Astrocyte (in vitro differentiated cells and primary cell): ENCODE measurements around the gene GABPB1. TPM values are rescaled to one million over a fixed set of nuclear protein-coding genes. Genes with fewer than 3 reads are reported as not detected.

Source experiments
- DNase-seq: peaks from one replicate; pipeline ENCODE4 v3.0.0-alpha.2; 2010; ENCODE audit warnings: low read depth
- FAIRE-seq: peaks from 2 replicates; lab custom pipeline; 2011; peaks lifted over from hg19 to GRCh38; lab: Jason Lieb, UNC
- H2AFZ ChIP-seq: 2 replicates; pipeline ENCODE4 v1.6.0; 2012; ENCODE audit warnings: low read depth, low read length, inconsistent platforms
- H3K27ac ChIP-seq: 2 replicates; pipeline ENCODE4 v1.5.1; 2011; ENCODE audit warnings: low read depth, low read length, inconsistent platforms
- H3K27me3 ChIP-seq: 2 replicates; pipeline ENCODE4 v1.6.0; 2011; ENCODE audit warnings: low read length, inconsistent platforms; ENCODE audit not compliant: insufficient read depth
- H3K36me3 ChIP-seq: 2 replicates; pipeline ENCODE4 v1.5.1; 2011; ENCODE audit warnings: low read length, inconsistent platforms; ENCODE audit not compliant: insufficient read depth
- H3K4me1 ChIP-seq: 2 replicates; pipeline ENCODE4 v1.5.1; 2011; ENCODE audit warnings: low read length, inconsistent platforms; ENCODE audit not compliant: insufficient read depth
- H3K4me2 ChIP-seq: 2 replicates; pipeline ENCODE4 v1.6.0; 2012; ENCODE audit warnings: low read length, inconsistent platforms
- H3K4me3 ChIP-seq: 2 replicates; pipeline ENCODE4 v1.5.1; 2011; ENCODE audit warnings: low read depth, mild to moderate bottlenecking, low read length, inconsistent platforms; ENCODE audit not compliant: insufficient read depth
- H3K79me2 ChIP-seq: 2 replicates; pipeline ENCODE4 v1.6.0; 2012; ENCODE audit warnings: mild to moderate bottlenecking, low read length, inconsistent platforms; ENCODE audit not compliant: insufficient read depth
- H3K9ac ChIP-seq: 2 replicates; pipeline ENCODE4 v1.6.0; 2012; ENCODE audit warnings: mild to moderate bottlenecking, low read length, inconsistent platforms
- H3K9me3 ChIP-seq: 2 replicates; pipeline ENCODE4 v1.5.1; 2012; ENCODE audit warnings: low read depth, mild to moderate bottlenecking, low read length, inconsistent platforms; ENCODE audit not compliant: insufficient read depth
- H4K20me1 ChIP-seq: 2 replicates; pipeline ENCODE4 v1.6.0; 2012; ENCODE audit warnings: low read length, inconsistent platforms; ENCODE audit not compliant: insufficient read depth
- H3K27ac Mint-ChIP-seq: one replicate; pipeline ENCODE4 v1.8.0; 2021; ENCODE audit warnings: mild to moderate bottlenecking, mixed read lengths; ENCODE audit not compliant: unreplicated experiment
- H3K27me3 Mint-ChIP-seq: one replicate; pipeline ENCODE4 v1.8.0; 2021; ENCODE audit warnings: low read depth, mixed read lengths; ENCODE audit not compliant: unreplicated experiment
- H3K36me3 Mint-ChIP-seq: one replicate; pipeline ENCODE4 v1.8.0; 2021; ENCODE audit warnings: low read depth, mixed read lengths; ENCODE audit not compliant: unreplicated experiment
- H3K4me1 Mint-ChIP-seq: one replicate; pipeline ENCODE4 v1.8.0; 2021; ENCODE audit warnings: low read depth, mixed read lengths; ENCODE audit not compliant: unreplicated experiment
- H3K4me3 Mint-ChIP-seq: one replicate; pipeline ENCODE4 v1.8.0; 2021; ENCODE audit warnings: mild to moderate bottlenecking, moderate library complexity, mixed read lengths; ENCODE audit not compliant: unreplicated experiment
- H3K9me3 Mint-ChIP-seq: one replicate; pipeline ENCODE4 v1.8.0; 2021; ENCODE audit warnings: mild to moderate bottlenecking, mixed read lengths; ENCODE audit not compliant: unreplicated experiment
- CTCF ChIP-seq: IDR thresholded peaks from 2 replicates; pipeline ENCODE4 v1.5.1; 2011; ENCODE audit warnings: low read depth, mild to moderate bottlenecking, inconsistent platforms, low read length, moderate library complexity; ENCODE audit not compliant: insufficient read depth
- EZH2 ChIP-seq: IDR thresholded peaks from 2 replicates; pipeline ENCODE4 v1.6.1; 2012; ENCODE audit warnings: mild to moderate bottlenecking, low read length, inconsistent platforms; ENCODE audit not compliant: insufficient read depth
- total RNA-seq: library from RNA; stranded (reverse); gene quantifications from 2 replicates; pipeline ENCODE4 v1.2.1, GENCODE V29; 2021

The GABPB1 gene
- total RNA-seq, 1 donor from 2014 or later, result 33.5 TPM

GRCh38 chr15:50232791-50233190 is 122.2 kb downstream of the GABPB1 start:
- no peaks in the 10 kb centered on the region for H4K20me1 ChIP-seq
- Mint-ChIP-seq H3K4me3 (no peak overlapping the region), H3K27ac (no peak overlapping the region), H3K36me3 (no peaks in the 10 kb centered on the region), H3K27me3 (no peaks in the 10 kb centered on the region), H3K9me3 (no peaks in the 10 kb centered on the region), H3K4me1 (no peaks in the 10 kb centered on the region)
- H2AFZ ChIP-seq, result no peak overlapping the region
- no peaks in the 10 kb centered on the region for H3K79me2 ChIP-seq
- no peak overlapping the region for H3K4me3 ChIP-seq
- H3K27me3 ChIP-seq, result peaks cover 5% of the 10 kb centered on the region
- H3K27ac ChIP-seq, result no peak overlapping the region
- no peak overlapping the region for H3K4me2 ChIP-seq
- FAIRE-seq (no peak), DNase-seq (no peak)
- no peaks in the 10 kb centered on the region for H3K4me1 ChIP-seq
- no peaks in the 10 kb centered on the region for H3K9me3 ChIP-seq
- H3K9ac ChIP-seq, result no peak overlapping the region
- H3K36me3 ChIP-seq, result no peaks in the 10 kb centered on the region
- TF ChIP-seq CTCF, result no peak
- TF ChIP-seq EZH2, result no peak

GRCh38 chr15:50231761-50232160 is 123.2 kb downstream of the GABPB1 start:
- DNase-seq, result no peak
- FAIRE-seq, result no peak
- H3K27ac Mint-ChIP-seq, result no peak overlapping the region
- no peaks in the 10 kb centered on the region for H3K79me2 ChIP-seq
- no peaks in the 10 kb centered on the region for H3K36me3 ChIP-seq
- H3K36me3 Mint-ChIP-seq, result no peaks in the 10 kb centered on the region
- H3K4me3 Mint-ChIP-seq, result no peak overlapping the region
- no peaks in the 10 kb centered on the region for H4K20me1 ChIP-seq
- no peaks in the 10 kb centered on the region for H3K4me1 ChIP-seq
- no peaks in the 10 kb centered on the region for H3K27me3 Mint-ChIP-seq
- no peak overlapping the region for H3K9ac ChIP-seq
- no peaks in the 10 kb centered on the region for H3K9me3 ChIP-seq
- H3K27me3 ChIP-seq, result peaks cover 5% of the 10 kb centered on the region
- no peaks in the 10 kb centered on the region for H3K9me3 Mint-ChIP-seq
- H3K4me3 ChIP-seq, result no peak overlapping the region
- TF ChIP-seq CTCF (no peak), EZH2 (no peak)
- H2AFZ ChIP-seq, result no peak overlapping the region
- no peak overlapping the region for H3K4me2 ChIP-seq
- no peaks in the 10 kb centered on the region for H3K4me1 Mint-ChIP-seq
- H3K27ac ChIP-seq, result no peak overlapping the region

GRCh38 chr15:50229336-50229735 is 125.7 kb downstream of the GABPB1 start:
- Histone ChIP-seq H3K79me2 (no peaks in the 10 kb centered on the region), H3K27me3 (peaks cover 5% of the 10 kb centered on the region), H3K27ac (no peak overlapping the region), H4K20me1 (no peaks in the 10 kb centered on the region), H2AFZ (no peak overlapping the region), H3K4me2 (no peak overlapping the region), H3K9ac (no peak overlapping the region), H3K4me1 (no peaks in the 10 kb centered on the region), H3K36me3 (no peaks in the 10 kb centered on the region), H3K4me3 (no peak overlapping the region), H3K9me3 (no peaks in the 10 kb centered on the region)
- H3K9me3 Mint-ChIP-seq, result no peaks in the 10 kb centered on the region
- TF ChIP-seq CTCF, result no peak
- TF ChIP-seq EZH2, result no peak
- no peak overlapping the region for H3K4me3 Mint-ChIP-seq
- no peaks in the 10 kb centered on the region for H3K36me3 Mint-ChIP-seq
- no peak overlapping the region for H3K27ac Mint-ChIP-seq
- H3K4me1 Mint-ChIP-seq, result no peaks in the 10 kb centered on the region
- DNase-seq, result no peak
- no peaks in the 10 kb centered on the region for H3K27me3 Mint-ChIP-seq
- no peak for FAIRE-seq
